ENCODE results near the gene LAPTM5. TPM values are rescaled to one million over a fixed set of nuclear protein-coding genes. Genes with fewer than 3 reads are reported as not detected.

Gene LAPTM5
- polyA plus RNA-seq, 4 donors: 10.5 to 58.1 (median 46.0) TPM

DNA sequence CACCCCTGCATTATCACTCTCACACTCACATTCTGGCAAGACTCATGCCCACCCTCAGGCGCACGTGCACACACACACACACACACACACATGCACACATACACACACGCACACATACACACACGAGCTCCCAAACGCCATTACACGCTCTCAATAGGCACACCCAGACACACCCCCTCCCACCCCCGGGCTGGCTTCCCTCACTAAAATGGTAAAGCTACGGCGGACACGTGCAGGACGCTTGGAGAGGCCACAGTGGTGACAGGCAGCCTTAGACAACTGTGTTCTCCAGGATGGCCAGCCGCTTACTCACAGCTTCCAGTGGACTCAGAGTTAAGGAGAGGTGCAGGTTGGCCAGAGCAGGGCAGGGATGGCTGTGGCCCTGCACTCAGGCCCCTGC lies 44.3 kb downstream of the LAPTM5 start:
- FAIRE-seq: no peak
- no peak overlapping the region for H3K4me3 ChIP-seq (ENCODE audit: low read depth in 1 of 3, low read length in 3 of 3)

DNA sequence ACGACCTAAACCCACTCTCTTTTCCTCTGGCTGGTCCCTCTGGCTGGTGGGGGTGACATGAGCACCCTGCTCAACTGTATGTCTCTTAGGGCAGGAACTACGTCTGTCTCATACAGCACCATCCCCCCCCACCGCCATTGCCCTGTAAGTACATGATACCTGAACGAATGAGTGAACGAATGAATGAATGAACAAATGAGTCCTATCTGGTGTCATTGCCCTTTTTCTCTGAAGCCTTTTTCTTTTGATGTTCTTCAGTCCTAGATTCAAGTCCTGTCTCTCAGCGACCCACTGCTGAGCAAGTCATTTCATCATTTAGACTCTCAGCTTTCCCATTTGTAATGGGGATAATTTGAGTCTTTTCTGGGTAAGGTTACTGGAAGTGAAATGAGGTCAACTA lies 45.0 kb downstream of the LAPTM5 start:
- Histone ChIP-seq H3K9me3 (ENCODE audit: control insufficient read depth in 2 of 2, insufficient read depth in 1 of 2, low read depth in 1 of 2, low read length in 1 of 2) (peaks cover 0 to 13% of the 10 kb centered on the region in 2 donors), H3K27me3 (ENCODE audit: control insufficient read depth in 3 of 3, insufficient read depth in 3 of 3, low read length in 3 of 3) (peaks cover 0 to 2% (median 0%) of the 10 kb centered on the region in 3 donors), H3K36me3 (ENCODE audit: control insufficient read depth in 3 of 3, insufficient read depth in 2 of 3, low read depth in 1 of 3, low read length in 3 of 3) (no peaks in the 10 kb centered on the region), H3K27ac (ENCODE audit: low read depth in 1 of 3, low read length in 2 of 3) (no peak overlapping the region), H3K4me1 (ENCODE audit: control insufficient read depth in 3 of 3, insufficient read depth in 2 of 3, low read depth in 1 of 3, low read length in 2 of 3) (no peaks in the 10 kb centered on the region), H3K4me3 (ENCODE audit: low read depth in 1 of 3, low read length in 3 of 3) (no peak overlapping the region)
- 75 to 81% (median 77%) methylated on average over 6 of the region's 6 CpGs for WGBS, 3 donors
- DNase-seq (no peak), FAIRE-seq (no peak)

More for the DNA sequence above, 44.3 kb downstream of the LAPTM5 start:
- no peak for DNase-seq
- H3K27me3 ChIP-seq (ENCODE audit: control insufficient read depth in 3 of 3, insufficient read depth in 3 of 3, low read length in 3 of 3): peaks cover 0 to 2% (median 0%) of the 10 kb centered on the region in 3 donors
- no peaks in the 10 kb centered on the region for H3K36me3 ChIP-seq (ENCODE audit: control insufficient read depth in 3 of 3, insufficient read depth in 2 of 3, low read depth in 1 of 3, low read length in 3 of 3)
- H3K4me1 ChIP-seq (ENCODE audit: control insufficient read depth in 3 of 3, insufficient read depth in 2 of 3, low read depth in 1 of 3, low read length in 2 of 3): no peaks in the 10 kb centered on the region
- no peak overlapping the region for H3K27ac ChIP-seq (ENCODE audit: low read depth in 1 of 3, low read length in 2 of 3)
- WGBS, 3 donors: 32 to 51% (median 44%) methylated on average over 12 of the region's 12 CpGs
- peaks cover 0 to 13% of the 10 kb centered on the region in 2 donors for H3K9me3 ChIP-seq (ENCODE audit: control insufficient read depth in 2 of 2, insufficient read depth in 1 of 2, low read depth in 1 of 2, low read length in 1 of 2)

DNA sequence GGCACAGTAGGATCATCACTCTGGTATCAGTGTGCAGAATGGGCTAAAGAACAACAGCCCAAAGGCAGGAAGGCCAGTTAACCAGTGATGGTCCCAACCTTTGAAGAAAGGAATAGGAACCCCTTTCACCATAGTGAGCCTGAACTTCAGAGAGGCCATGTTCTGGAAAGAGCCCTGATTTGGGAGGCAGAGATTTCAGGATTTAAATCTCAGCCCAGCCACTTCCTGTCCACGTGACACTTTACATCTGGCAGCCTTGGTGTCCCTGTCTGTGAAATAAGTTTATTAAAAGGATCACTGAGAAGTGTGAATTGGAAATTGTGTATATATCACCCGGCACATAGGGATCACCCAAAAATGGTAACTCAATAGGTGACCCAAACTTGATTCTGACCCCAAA lies 47.2 kb downstream of the LAPTM5 start:
- Histone ChIP-seq H3K4me3 (ENCODE audit: low read depth in 1 of 3, low read length in 3 of 3) (no peak overlapping the region), H3K4me1 (ENCODE audit: control insufficient read depth in 3 of 3, insufficient read depth in 2 of 3, low read depth in 1 of 3, low read length in 2 of 3) (no peaks in the 10 kb centered on the region), H3K27ac (ENCODE audit: low read depth in 1 of 3, low read length in 2 of 3) (no peak overlapping the region), H3K9me3 (ENCODE audit: control insufficient read depth in 2 of 2, insufficient read depth in 1 of 2, low read depth in 1 of 2, low read length in 1 of 2) (peaks cover 0 to 3% of the 10 kb centered on the region in 2 donors), H3K27me3 (ENCODE audit: control insufficient read depth in 3 of 3, insufficient read depth in 3 of 3, low read length in 3 of 3) (peaks cover 0 to 10% (median 0%) of the 10 kb centered on the region in 3 donors), H3K36me3 (ENCODE audit: control insufficient read depth in 3 of 3, insufficient read depth in 2 of 3, low read depth in 1 of 3, low read length in 3 of 3) (no peaks in the 10 kb centered on the region)
- WGBS, 3 donors: 44 to 61% (median 47%) methylated on average over 2 of the region's 2 CpGs
- no peak for DNase-seq
- no peak for FAIRE-seq

GRCh38 chr1:30708361-30708728 lies 49.2 kb downstream of the LAPTM5 start:
- H3K27me3 ChIP-seq (ENCODE audit: control insufficient read depth in 3 of 3, insufficient read depth in 3 of 3, low read length in 3 of 3): peaks cover 0 to 10% (median 0%) of the 10 kb centered on the region in 3 donors
- no peaks in the 10 kb centered on the region for H3K4me1 ChIP-seq (ENCODE audit: control insufficient read depth in 3 of 3, insufficient read depth in 2 of 3, low read depth in 1 of 3, low read length in 2 of 3)
- H3K36me3 ChIP-seq (ENCODE audit: control insufficient read depth in 3 of 3, insufficient read depth in 2 of 3, low read depth in 1 of 3, low read length in 3 of 3): no peaks in the 10 kb centered on the region
- DNase-seq (no peak), FAIRE-seq (no peak)
- 47 to 52% (median 47%) methylated on average over 8 of the region's 8 CpGs for WGBS, 3 donors
- H3K4me3 ChIP-seq (ENCODE audit: low read depth in 1 of 3, low read length in 3 of 3): no peak overlapping the region
- H3K9me3 ChIP-seq (ENCODE audit: control insufficient read depth in 2 of 2, insufficient read depth in 1 of 2, low read depth in 1 of 2, low read length in 1 of 2): no peaks in the 10 kb centered on the region
- H3K27ac ChIP-seq (ENCODE audit: low read depth in 1 of 3, low read length in 2 of 3): no peak overlapping the region

GRCh38 chr1:30707412-30708360 lies 49.9 kb downstream of the LAPTM5 start:
- WGBS, 3 donors: 35 to 47% (median 40%) methylated on average over 16 of the region's 16 CpGs
- no peak for FAIRE-seq
- Histone ChIP-seq H3K27ac (ENCODE audit: low read depth in 1 of 3, low read length in 2 of 3) (no peak overlapping the region), H3K27me3 (ENCODE audit: control insufficient read depth in 3 of 3, insufficient read depth in 3 of 3, low read length in 3 of 3) (peaks cover 0 to 10% (median 0%) of the 10 kb centered on the region in 3 donors), H3K36me3 (ENCODE audit: control insufficient read depth in 3 of 3, insufficient read depth in 2 of 3, low read depth in 1 of 3, low read length in 3 of 3) (no peaks in the 10 kb centered on the region), H3K4me3 (ENCODE audit: low read depth in 1 of 3, low read length in 3 of 3) (no peak overlapping the region), H3K4me1 (ENCODE audit: control insufficient read depth in 3 of 3, insufficient read depth in 2 of 3, low read depth in 1 of 3, low read length in 2 of 3) (no peaks in the 10 kb centered on the region), H3K9me3 (ENCODE audit: control insufficient read depth in 2 of 2, insufficient read depth in 1 of 2, low read depth in 1 of 2, low read length in 1 of 2) (no peaks in the 10 kb centered on the region)
- DNase-seq: peak; percentile 64 to 80

- H3K36me3 ChIP-seq (ENCODE audit: control insufficient read depth in 3 of 3, insufficient read depth in 2 of 3, low read depth in 1 of 3, low read length in 3 of 3): no peaks in the 10 kb centered on the region
- no peak overlapping the region for H3K4me3 ChIP-seq (ENCODE audit: low read depth in 1 of 3, low read length in 3 of 3)
- no peak for FAIRE-seq
- no peaks in the 10 kb centered on the region for H3K4me1 ChIP-seq (ENCODE audit: control insufficient read depth in 3 of 3, insufficient read depth in 2 of 3, low read depth in 1 of 3, low read length in 2 of 3)
- 14 to 31% (median 28%) methylated on average over 9 of the region's 9 CpGs for WGBS, 3 donors
- no peaks in the 10 kb centered on the region for H3K9me3 ChIP-seq (ENCODE audit: control insufficient read depth in 2 of 2, insufficient read depth in 1 of 2, low read depth in 1 of 2, low read length in 1 of 2)
- peaks cover 0 to 10% (median 0%) of the 10 kb centered on the region in 3 donors for H3K27me3 ChIP-seq (ENCODE audit: control insufficient read depth in 3 of 3, insufficient read depth in 3 of 3, low read length in 3 of 3)
- no peak for DNase-seq
- H3K27ac ChIP-seq (ENCODE audit: low read depth in 1 of 3, low read length in 2 of 3): no peak overlapping the region
Observed at GRCh38 chr1:30706528-30706927, 51.0 kb downstream of the LAPTM5 start.

DNA sequence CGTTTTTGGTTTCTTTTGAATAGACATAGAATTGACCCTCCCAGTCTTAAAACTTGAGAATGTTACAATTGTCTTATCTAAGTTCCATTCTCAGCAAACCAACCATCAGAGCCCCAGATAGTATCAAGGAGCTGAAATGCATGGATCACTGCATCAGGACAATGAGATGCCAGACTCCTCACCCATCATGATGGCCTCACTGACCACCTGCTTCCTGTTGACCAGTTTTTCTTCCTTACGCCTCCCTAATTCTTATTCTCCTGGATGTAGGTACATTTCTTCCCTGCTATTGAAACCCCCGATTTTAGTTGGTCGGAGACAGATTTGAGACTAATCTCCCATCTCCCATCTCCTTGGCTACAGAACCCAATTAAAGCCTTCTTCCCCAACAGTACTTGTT lies 51.9 kb downstream of the LAPTM5 start:
- Histone ChIP-seq H3K27me3 (ENCODE audit: control insufficient read depth in 3 of 3, insufficient read depth in 3 of 3, low read length in 3 of 3) (peaks cover 0 to 10% (median 0%) of the 10 kb centered on the region in 3 donors), H3K27ac (ENCODE audit: low read depth in 1 of 3, low read length in 2 of 3) (no peak overlapping the region), H3K4me3 (ENCODE audit: low read depth in 1 of 3, low read length in 3 of 3) (no peak overlapping the region), H3K9me3 (ENCODE audit: control insufficient read depth in 2 of 2, insufficient read depth in 1 of 2, low read depth in 1 of 2, low read length in 1 of 2) (no peaks in the 10 kb centered on the region), H3K36me3 (ENCODE audit: control insufficient read depth in 3 of 3, insufficient read depth in 2 of 3, low read depth in 1 of 3, low read length in 3 of 3) (no peaks in the 10 kb centered on the region), H3K4me1 (ENCODE audit: control insufficient read depth in 3 of 3, insufficient read depth in 2 of 3, low read depth in 1 of 3, low read length in 2 of 3) (no peaks in the 10 kb centered on the region)
- no peak for FAIRE-seq
- WGBS, 3 donors: 61 to 74% (median 65%) methylated on average over 4 of the region's 4 CpGs
- no peak for DNase-seq

GRCh38 chr1:30704765-30705509 lies 52.6 kb downstream of the LAPTM5 start:
- no peaks in the 10 kb centered on the region for H3K4me1 ChIP-seq (ENCODE audit: control insufficient read depth in 3 of 3, insufficient read depth in 2 of 3, low read depth in 1 of 3, low read length in 2 of 3)
- WGBS, 3 donors: 73 to 76% (median 73%) methylated on average over 12 to 14 of the region's 14 CpGs
- no peak for FAIRE-seq
- H3K9me3 ChIP-seq (ENCODE audit: control insufficient read depth in 2 of 2, insufficient read depth in 1 of 2, low read depth in 1 of 2, low read length in 1 of 2): no peaks in the 10 kb centered on the region
- no peak overlapping the region for H3K4me3 ChIP-seq (ENCODE audit: low read depth in 1 of 3, low read length in 3 of 3)
- peaks cover 0 to 10% (median 0%) of the 10 kb centered on the region in 3 donors for H3K27me3 ChIP-seq (ENCODE audit: control insufficient read depth in 3 of 3, insufficient read depth in 3 of 3, low read length in 3 of 3)
- no peak overlapping the region for H3K27ac ChIP-seq (ENCODE audit: low read depth in 1 of 3, low read length in 2 of 3)
- no peaks in the 10 kb centered on the region for H3K36me3 ChIP-seq (ENCODE audit: control insufficient read depth in 3 of 3, insufficient read depth in 2 of 3, low read depth in 1 of 3, low read length in 3 of 3)
- no peak for DNase-seq
